Measurements from ENCODE around the gene DCP1B. TPM values are rescaled to one million over a fixed set of nuclear protein-coding genes. Genes with fewer than 3 reads are reported as not detected.

Gene DCP1B
- total and polyA plus RNA-seq, 2 donors from 2014 or later, result 11.3 to 15.0 TPM

DNA sequence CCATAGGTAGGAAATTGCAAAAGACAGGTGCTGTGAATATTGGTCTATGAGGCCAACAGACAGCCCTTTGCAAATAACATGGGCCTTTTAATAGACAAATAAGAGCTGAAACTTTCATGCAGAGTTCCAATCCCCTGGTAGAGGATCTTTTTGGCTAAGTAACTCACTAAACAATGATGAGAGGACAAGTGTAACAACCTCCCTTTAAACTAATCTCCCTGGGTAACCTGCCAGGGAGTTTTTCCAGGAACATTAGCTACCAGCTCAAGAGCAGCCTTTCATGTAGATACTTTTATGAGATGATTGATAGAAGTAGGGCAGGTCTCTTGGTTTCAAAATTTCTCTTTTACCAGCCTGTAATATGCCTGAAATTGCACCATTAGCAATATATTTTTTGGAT is 34.8 kb upstream of the DCP1B start:
- peaks cover 0 to 8% (median 4%) of the 10 kb centered on the region in 3 donors for H3K4me1 ChIP-seq (ENCODE audit: control insufficient read depth in 2 of 3, insufficient read depth in 2 of 3, low read depth in 1 of 3, low read length in 3 of 3)
- H3K36me3 ChIP-seq (ENCODE audit: control insufficient read depth in 2 of 3, insufficient read depth in 3 of 3, low read length in 3 of 3), result no peaks in the 10 kb centered on the region
- no peak for DNase-seq
- H3K9ac ChIP-seq (ENCODE audit: low read length in 3 of 3), result no peak overlapping the region
- no peak for TF ChIP-seq CTCF (IDR thresholded peaks at IDR 0.05; ENCODE audit: borderline replicate concordance, extremely low read depth, insufficient read depth)
- intact Hi-C loops (cut with DNase I), result no loop called here
- no peaks in the 10 kb centered on the region for H3K9me3 ChIP-seq (ENCODE audit: control insufficient read depth in 2 of 3, insufficient read depth in 1 of 3, low read length in 3 of 3)
- H3K4me3 ChIP-seq (ENCODE audit: low read length in 3 of 3), result no peak overlapping the region
- FAIRE-seq, result no peak
- H3K27ac ChIP-seq (ENCODE audit: low read depth in 2 of 2, low read length in 2 of 2), result no peak overlapping the region
- H3K27me3 ChIP-seq (ENCODE audit: control insufficient read depth, insufficient read depth, low read length), result no peaks in the 10 kb centered on the region

- no peaks in the 10 kb centered on the region for H3K9me3 ChIP-seq (ENCODE audit: control insufficient read depth in 2 of 3, insufficient read depth in 1 of 3, low read length in 3 of 3)
- TF ChIP-seq CTCF (IDR thresholded peaks at IDR 0.05; ENCODE audit: borderline replicate concordance, extremely low read depth, insufficient read depth), result no peak
- peak overlapping the region; percentile 36 to 68 (median 52) for H3K4me3 ChIP-seq (ENCODE audit: low read length in 3 of 3)
- H3K4me1 ChIP-seq (ENCODE audit: control insufficient read depth in 2 of 3, insufficient read depth in 2 of 3, low read depth in 1 of 3, low read length in 3 of 3), result peaks cover 0 to 8% (median 4%) of the 10 kb centered on the region in 3 donors
- H3K27ac ChIP-seq (ENCODE audit: low read depth in 2 of 2, low read length in 2 of 2), result no peak overlapping the region
- no peaks in the 10 kb centered on the region for H3K27me3 ChIP-seq (ENCODE audit: control insufficient read depth, insufficient read depth, low read length)
- no peak overlapping the region for H3K9ac ChIP-seq (ENCODE audit: low read length in 3 of 3)
- intact Hi-C loops (cut with DNase I), result no loop called here
- FAIRE-seq, result no peak
- H3K36me3 ChIP-seq (ENCODE audit: control insufficient read depth in 2 of 3, insufficient read depth in 3 of 3, low read length in 3 of 3), result no peaks in the 10 kb centered on the region
- no peak for DNase-seq
Measured at GRCh38 chr12:2035431-2036055, 31.3 kb upstream of the DCP1B start.

GRCh38 chr12:2034633-2035430 is 30.6 kb upstream of the DCP1B start:
- no peak overlapping the region for H3K27ac ChIP-seq (ENCODE audit: low read depth in 2 of 2, low read length in 2 of 2)
- H3K27me3 ChIP-seq (ENCODE audit: control insufficient read depth, insufficient read depth, low read length), result no peaks in the 10 kb centered on the region
- FAIRE-seq (no peak), DNase-seq (peak; percentile 86 to 95 (median 91))
- H3K36me3 ChIP-seq (ENCODE audit: control insufficient read depth in 2 of 3, insufficient read depth in 3 of 3, low read length in 3 of 3), result no peaks in the 10 kb centered on the region
- H3K9ac ChIP-seq (ENCODE audit: low read length in 3 of 3), result no peak overlapping the region
- peak; percentile 89 for TF ChIP-seq CTCF (IDR thresholded peaks at IDR 0.05; ENCODE audit: borderline replicate concordance, extremely low read depth, insufficient read depth)
- H3K4me3 ChIP-seq (ENCODE audit: low read length in 3 of 3), result peak overlapping the region; percentile 36 to 68 (median 52)
- no peaks in the 10 kb centered on the region for H3K9me3 ChIP-seq (ENCODE audit: control insufficient read depth in 2 of 3, insufficient read depth in 1 of 3, low read length in 3 of 3)
- H3K4me1 ChIP-seq (ENCODE audit: control insufficient read depth in 2 of 3, insufficient read depth in 2 of 3, low read depth in 1 of 3, low read length in 3 of 3), result peaks cover 0 to 8% (median 4%) of the 10 kb centered on the region in 3 donors
- intact Hi-C loops (cut with DNase I), result no loop called here
